NCI-H2227 (cell line): Measurements from ENCODE around the gene CEP41.

ENCODE experiments used
- DNase-seq: peaks from one replicate; lab custom pipeline; 2025; ENCODE audit not compliant: unreplicated experiment; lab: John Stamatoyannopoulos, UW

CEP41 gene, protein sequence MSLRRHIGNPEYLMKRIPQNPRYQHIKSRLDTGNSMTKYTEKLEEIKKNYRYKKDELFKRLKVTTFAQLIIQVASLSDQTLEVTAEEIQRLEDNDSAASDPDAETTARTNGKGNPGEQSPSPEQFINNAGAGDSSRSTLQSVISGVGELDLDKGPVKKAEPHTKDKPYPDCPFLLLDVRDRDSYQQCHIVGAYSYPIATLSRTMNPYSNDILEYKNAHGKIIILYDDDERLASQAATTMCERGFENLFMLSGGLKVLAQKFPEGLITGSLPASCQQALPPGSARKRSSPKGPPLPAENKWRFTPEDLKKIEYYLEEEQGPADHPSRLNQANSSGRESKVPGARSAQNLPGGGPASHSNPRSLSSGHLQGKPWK

GRCh38 chr7:130440527-130441365 is at the start of gene CEP41:
Gene CEP41, minus strand, starts transcription at chr7:130441016. Its CDS starts 50 bp downstream, at chr7:130440966.
- peak; percentile 100 for DNase-seq

GRCh38 chr7:130490311-130490791 is 49.5 kb upstream of the CEP41 start:
- peak; percentile 47 for DNase-seq

DNA sequence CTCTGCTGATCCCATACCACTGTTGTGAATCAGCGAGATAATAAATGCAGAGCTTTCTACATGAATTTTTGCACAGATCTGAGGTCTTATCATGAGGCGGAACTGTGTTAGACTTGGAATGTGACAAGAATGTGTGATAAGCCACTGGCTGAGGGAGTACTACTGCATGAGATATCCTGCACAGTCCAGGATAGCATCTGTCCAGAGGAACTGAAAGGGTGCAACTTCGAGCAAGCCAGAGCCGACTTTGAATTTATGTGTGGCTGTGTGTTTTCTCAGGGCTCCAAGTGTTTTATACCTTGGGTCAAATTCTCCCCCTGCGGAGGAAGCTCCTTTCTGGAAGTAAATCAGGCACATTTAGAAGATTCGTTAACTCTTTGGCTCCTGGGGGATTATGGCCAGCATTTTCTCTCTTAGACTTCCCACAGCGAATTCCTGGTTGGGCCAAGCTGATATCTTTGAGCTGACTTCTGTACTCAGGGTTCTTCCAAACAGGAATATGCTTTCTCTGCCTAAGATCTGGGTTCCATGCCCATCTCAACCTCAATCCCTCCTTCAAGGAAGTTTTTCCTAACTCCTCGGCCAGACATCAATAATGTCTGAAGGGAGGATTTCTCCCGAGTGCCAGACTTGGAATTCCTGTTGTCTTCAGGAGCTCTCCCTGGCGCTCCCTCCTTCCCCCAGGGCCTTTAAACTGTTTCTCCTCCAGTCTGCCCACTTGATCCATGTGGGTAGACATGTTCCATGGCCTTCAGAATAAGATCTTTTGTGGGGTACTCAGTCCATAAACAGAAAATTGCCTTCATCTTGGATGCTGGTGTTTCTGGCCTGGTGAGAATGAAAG is 48.5 kb upstream of the CEP41 start:
- DNase-seq = no peak

- no peak for DNase-seq
Observed at GRCh38 chr7:130488392-130489139, 47.8 kb upstream of the CEP41 start.

DNA sequence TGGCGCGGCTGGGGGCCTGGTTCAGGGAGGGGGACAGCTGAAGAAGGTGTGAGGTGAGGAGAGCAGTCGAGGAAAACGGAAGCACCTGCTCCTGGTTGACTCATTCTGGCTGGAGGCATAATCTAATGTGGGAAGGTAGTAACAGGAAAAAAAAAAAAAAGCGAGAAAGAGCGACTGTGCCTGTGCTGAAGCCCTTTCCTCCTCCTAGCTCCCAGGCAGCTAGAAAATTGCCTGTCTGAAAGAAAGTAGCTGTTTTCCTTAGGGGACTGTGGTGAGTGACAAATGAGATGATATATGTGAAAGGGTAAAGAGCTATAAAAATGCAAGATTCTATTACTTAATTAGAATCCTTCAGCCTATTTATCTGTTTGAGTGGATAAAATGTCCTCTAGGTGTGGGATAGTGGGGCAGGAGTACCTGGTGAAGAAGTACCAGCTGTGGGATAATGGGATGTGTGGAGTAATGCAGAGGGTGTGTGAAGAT is 46.2 kb upstream of the CEP41 start:
- DNase-seq = no peak

DNA sequence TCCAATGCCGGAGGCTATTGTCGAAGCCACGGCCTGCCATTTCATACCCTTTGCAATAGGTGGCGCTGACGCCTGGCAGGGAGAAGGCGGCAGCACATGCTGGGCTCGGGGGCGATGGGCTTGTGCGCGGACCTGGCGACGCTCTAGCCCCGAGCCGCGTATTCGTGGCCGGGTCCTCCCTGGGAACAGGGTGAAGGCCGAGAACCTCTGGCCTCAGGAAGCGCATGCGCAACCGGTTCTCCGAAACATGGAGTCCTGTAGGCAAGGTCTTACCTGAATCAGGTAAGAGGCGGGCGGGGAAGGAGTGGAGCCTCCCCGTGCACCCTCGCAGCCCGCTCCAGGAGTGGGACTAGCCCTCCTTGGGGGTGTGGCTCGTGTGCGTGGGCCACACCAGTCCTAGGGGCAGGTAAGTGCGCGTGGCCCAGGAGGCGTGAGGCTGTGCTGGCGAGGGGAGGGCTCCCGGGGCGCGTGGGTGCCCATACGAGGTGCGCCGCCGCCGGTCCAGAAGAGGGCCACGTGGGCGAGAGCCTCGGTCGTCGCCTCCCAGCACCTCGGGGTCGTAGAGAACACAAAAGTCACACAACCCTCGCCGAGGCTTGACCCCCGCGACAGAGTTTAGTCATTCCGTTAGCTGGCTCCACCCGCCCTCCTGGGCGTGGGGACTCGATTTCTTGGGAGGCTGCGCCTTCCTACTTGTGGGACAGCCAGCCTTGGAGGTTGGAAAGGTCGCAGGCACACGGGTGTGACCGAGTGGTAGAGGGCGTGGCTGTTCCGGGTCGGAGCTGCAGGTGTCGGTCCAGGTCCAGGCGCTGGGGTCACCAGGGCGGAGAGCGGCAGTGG is 45.5 kb upstream of the CEP41 start:
- DNase-seq = peak; percentile 64

DNA sequence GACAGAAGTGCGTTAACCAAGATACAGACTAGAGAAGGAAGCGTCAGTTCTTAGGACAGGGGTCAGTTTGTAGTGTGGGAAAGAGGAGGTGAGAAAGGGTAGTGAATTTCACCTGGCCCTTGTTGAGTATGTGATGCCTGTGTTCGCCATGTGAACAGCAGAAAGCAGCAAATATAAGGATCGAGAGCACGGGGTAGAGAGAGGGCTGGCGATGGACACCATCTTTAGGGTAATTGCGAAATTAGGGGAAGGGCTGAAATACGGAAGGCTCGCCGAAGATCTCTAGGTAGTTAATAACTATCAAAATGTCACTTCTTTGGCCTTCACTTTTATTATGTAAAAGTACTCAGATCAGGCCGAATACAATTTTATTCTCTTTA is 44.9 kb upstream of the CEP41 start:
- DNase-seq = no peak

DNA sequence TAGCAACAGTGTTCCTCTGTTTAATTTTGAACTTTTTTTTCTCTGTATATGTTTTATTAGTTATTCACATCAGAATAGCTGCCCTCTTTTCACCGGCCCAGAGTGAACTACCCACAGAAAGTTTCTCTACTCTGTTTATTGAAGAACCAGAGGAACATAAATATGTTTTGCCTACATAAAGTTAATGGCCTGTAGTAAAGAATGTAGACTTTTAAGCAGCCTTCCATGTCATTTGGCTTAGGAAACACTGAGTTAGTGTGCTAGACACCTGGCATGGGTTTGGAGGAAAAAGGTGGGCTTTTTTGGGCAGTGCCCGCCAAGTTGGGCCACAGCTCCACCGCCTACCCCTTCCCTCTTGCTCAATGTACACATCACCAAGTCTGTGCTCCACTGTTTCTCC is 42.2 kb upstream of the CEP41 start:
- no peak for DNase-seq

DNA sequence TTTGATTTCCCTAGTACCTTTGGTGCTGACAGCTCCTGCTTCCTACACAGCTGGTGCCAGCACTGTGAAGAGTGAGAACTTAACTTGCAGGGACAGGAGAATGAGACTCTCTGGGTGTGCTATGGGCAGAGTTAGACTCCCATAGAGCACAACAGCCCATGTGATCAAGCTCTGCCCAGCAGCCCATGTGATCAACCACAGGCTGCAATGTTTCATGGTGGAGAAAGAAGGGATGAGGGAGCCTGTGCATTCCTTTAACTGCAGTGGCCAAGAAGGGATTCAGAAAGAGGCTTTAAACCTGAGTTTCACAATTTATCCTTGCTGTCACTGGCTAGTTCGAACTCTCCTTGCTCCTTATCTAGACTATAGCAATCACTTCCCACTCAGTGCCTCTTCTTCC is 41.1 kb upstream of the CEP41 start:
- DNase-seq = no peak

- no peak for DNase-seq
Observed at GRCh38 chr7:130479716-130480400, 39.0 kb upstream of the CEP41 start.

DNA sequence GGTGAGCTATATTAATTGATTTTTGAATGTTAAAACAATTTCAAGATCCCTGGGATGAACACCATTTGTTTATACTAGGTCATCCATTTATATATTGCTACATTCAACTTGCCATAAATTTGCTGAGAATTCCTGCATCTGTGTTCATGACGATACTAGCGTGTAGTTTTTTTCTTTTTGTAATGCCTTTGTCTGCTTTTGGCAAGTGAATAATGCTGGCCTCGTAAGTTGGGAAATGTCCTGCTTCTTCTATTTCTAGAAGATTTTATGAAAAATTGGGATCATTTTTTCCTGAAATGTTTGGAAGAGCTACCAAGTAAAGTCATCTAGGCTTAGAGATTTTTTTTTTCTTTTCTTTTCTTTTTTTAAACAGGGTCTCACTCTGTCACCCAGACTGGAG is 38.2 kb upstream of the CEP41 start:
- DNase-seq = no peak

GRCh38 chr7:130476297-130477150 is 35.7 kb upstream of the CEP41 start:
- DNase-seq = peak; percentile 80

DNA sequence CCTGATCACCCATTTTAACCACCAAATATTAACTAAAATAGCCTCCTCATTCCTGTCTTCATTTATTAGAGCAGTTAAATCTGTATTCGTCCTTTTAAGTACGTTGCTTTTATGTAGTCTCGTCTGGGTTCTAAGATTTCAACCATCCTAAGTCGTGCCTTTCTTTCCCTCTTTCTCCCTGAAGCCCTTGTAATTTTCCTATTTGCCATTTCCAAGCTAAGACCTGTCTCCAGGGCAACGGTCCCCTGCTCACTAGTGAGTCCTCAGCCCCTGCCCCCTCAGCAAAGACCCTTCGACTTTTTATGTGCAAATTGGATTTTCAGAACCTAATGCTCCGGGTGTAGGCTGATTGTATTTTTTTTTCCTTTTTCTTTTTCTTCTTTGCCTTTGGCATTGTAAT is 35.0 kb upstream of the CEP41 start:
- peak; percentile 80 for DNase-seq

DNA sequence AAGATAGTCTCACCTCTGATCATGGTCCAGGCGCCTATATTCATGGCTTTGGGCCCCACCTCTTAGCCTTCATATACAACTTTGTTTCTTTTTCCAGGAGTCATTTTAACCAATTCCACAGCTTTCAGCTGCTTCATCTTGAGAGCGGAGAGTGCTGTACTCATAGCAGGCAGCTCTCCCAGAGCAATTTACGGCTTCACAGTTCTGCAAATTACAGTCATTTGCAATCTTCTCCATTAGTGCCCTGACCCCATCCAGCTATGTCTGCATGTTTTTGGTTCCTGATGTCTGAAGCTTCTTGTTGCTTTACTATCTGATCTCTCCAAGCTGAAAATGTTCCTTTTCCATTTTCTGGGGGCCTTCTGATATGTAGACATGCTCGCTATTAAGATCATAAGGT is 33.1 kb upstream of the CEP41 start:
- peak; percentile 97 for DNase-seq

- no peak for DNase-seq
Observed at GRCh38 chr7:130473289-130473688, 32.5 kb upstream of the CEP41 start.

DNA sequence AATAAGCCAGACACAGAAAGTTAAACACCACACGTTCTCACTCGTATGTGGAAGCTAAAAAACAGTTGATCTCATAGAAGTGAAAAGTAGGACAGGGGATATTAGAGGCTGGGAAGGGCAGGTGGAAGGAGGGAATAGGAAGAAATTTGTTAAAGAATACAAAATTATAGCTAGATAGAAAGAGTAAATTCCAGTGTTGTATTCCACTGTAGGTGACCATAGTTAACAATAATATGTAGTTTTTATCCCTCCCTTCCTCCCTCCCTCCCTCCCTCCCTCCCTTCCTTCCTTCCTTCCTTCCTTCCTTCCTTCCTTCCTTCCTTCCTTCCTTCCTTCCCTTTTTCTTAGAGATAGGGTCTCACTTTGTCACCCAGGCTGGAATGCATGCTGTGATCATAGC is 31.2 kb upstream of the CEP41 start:
- no peak for DNase-seq

DNA sequence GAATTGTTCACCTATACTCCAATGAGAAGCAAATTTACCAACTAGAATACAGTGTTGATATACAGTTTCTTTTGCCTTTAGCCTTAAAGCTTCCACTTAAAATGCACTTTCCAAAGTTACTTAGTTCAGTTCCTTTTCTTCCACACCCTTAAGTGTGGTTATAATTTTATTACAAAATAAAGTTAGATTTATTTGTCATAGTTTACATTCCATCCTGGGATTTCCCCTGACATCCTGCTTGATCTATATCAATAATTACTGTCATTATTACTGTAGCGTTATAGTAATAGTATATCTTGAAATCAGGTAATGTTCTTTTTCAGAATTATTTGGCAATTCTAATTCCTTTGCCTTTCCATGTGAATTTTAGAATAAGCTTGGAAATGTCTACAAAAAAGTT is 27.8 kb upstream of the CEP41 start:
- no peak for DNase-seq
